Endothelial cell of umbilical vein (primary cell): ENCODE results near the gene KCNJ12. TPM values are rescaled to one million over a fixed set of nuclear protein-coding genes. Genes with fewer than 3 reads are reported as not detected.
"Not testable (repeated sequence)": the region's sequence is repeated elsewhere in the genome, so short reads cannot be mapped to it uniquely, and the experiment has no call there.

Experiments
- Bru-seq: library from RNA; stranded (reverse); fragments of 400-500 nt; gene quantifications from one replicate; lab custom pipeline; 2021; lab: Mats Ljungman, UMichigan
- BruChase-seq, 2 experiments: library from RNA; stranded (reverse); fragments of 400-500 nt; gene quantifications; one replicate each; lab custom pipeline; 2021; lab: Mats Ljungman, UMichigan
- BruUV-seq: library from RNA; stranded (reverse); fragments of 400-500 nt; replicated peaks from 2 replicates; lab custom pipeline; 2021; lab: Mats Ljungman, UMichigan
- CTCF ChIA-PET: fragments of 300-600, 350-600 bp; sonication (Branson Sonifier 250); formaldehyde crosslinking; loops from one replicate; lab custom pipeline; 2021; ENCODE audit warnings: antibody characterized with exemption, inconsistent platforms; lab: Charles Lee
- POLR2A ChIA-PET: fragments of 300-600, 350-600 bp; sonication (Branson Sonifier 250); formaldehyde crosslinking; loops from one replicate; lab custom pipeline; 2021; ENCODE audit warnings: antibody characterized with exemption, inconsistent platforms; lab: Charles Lee
- DNase-seq: peaks from one replicate; pipeline ENCODE4 v3.0.0-alpha.2; 2011; ENCODE audit warnings: low read depth, low spot score
- FAIRE-seq: peaks from 2 replicates; lab custom pipeline; 2011; peaks lifted over from hg19 to GRCh38; lab: Jason Lieb, UNC
- H2AFZ ChIP-seq: 2 replicates; pipeline ENCODE4 v1.6.0; 2012; ENCODE audit warnings: low read depth, low read length, control low read depth, inconsistent platforms
- H3K27ac ChIP-seq: 2 replicates; pipeline ENCODE4 v1.5.1; 2011; ENCODE audit warnings: low read depth, mild to moderate bottlenecking, control low read depth, low read length, moderate library complexity; ENCODE audit not compliant: insufficient read depth
- H3K27me3 ChIP-seq, 2 experiments: 2 replicates each; pipeline versions ENCODE4 v1.6.0 to v1.6.1; 2011; ENCODE audit warnings: low read length in 2 of 2, mixed read lengths in 1 of 2; ENCODE audit not compliant: control insufficient read depth in 2 of 2, insufficient read depth in 2 of 2
- H3K36me3 ChIP-seq, 2 experiments: 2 replicates in 1 of 2; 3 replicates in 1 of 2; pipeline ENCODE4 v1.5.1; 2011; ENCODE audit warnings: low read length in 2 of 2, mild to moderate bottlenecking in 1 of 2, moderate library complexity in 1 of 2; ENCODE audit not compliant: control insufficient read depth in 2 of 2, insufficient read depth in 2 of 2; ENCODE audit errors: extremely low read depth in 1 of 2
- H3K4me1 ChIP-seq: 3 replicates; pipeline ENCODE4 v1.5.1; 2011; ENCODE audit warnings: mild to moderate bottlenecking, low read length; ENCODE audit not compliant: control insufficient read depth, insufficient read depth; ENCODE audit errors: extremely low read depth
- H3K4me2 ChIP-seq: 2 replicates; pipeline ENCODE4 v1.6.1; 2011; ENCODE audit warnings: low read length, control low read depth, mixed read lengths; ENCODE audit not compliant: insufficient read depth
- H3K4me3 ChIP-seq, 3 experiments: fragments of 200-600 bp in 1 of 3; sonication (generic), shearing (Covaris generic) in 1 of 3; replicated peaks in 1 of 3; 2 replicates each; pipeline ENCODE4 v1.5.1; 2011 to 2016; ENCODE audit warnings: control low read depth in 3 of 3, low read length in 3 of 3, mild to moderate bottlenecking in 2 of 3, inconsistent platforms in 1 of 3, low read depth in 1 of 3, moderate library complexity in 1 of 3; ENCODE audit not compliant: insufficient read depth in 1 of 3
- H3K79me2 ChIP-seq: 2 replicates; pipeline ENCODE4 v1.6.0; 2012; ENCODE audit warnings: low read length, inconsistent platforms; ENCODE audit not compliant: control insufficient read depth, insufficient read depth
- H3K9ac ChIP-seq: replicated peaks from 2 replicates; pipeline ENCODE3; 2011; ENCODE audit warnings: low read length, control low read depth; ENCODE audit not compliant: insufficient read depth; ENCODE audit errors: extremely low read depth
- H3K9me1 ChIP-seq: replicated peaks from 3 replicates; pipeline ENCODE4 v1.6.0; 2011; ENCODE audit warnings: mild to moderate bottlenecking, low read length; ENCODE audit not compliant: control insufficient read depth, insufficient read depth; ENCODE audit errors: extremely low read depth
- H3K9me3 ChIP-seq: replicated peaks from 2 replicates; pipeline ENCODE4 v1.5.1; 2012; ENCODE audit warnings: low read length, inconsistent platforms; ENCODE audit not compliant: control insufficient read depth, insufficient read depth
- H4K20me1 ChIP-seq: replicated peaks from 2 replicates; pipeline ENCODE3; 2011; ENCODE audit warnings: mild to moderate bottlenecking, low read length; ENCODE audit not compliant: control insufficient read depth, insufficient read depth; ENCODE audit errors: extremely low read depth
- FOS ChIP-seq: IDR thresholded peaks from 2 replicates; pipeline ENCODE4 v1.6.1; 2011; ENCODE audit warnings: mild to moderate bottlenecking, low read length, moderate library complexity, borderline replicate concordance; ENCODE audit not compliant: insufficient read depth
- GATA2 ChIP-seq: IDR thresholded peaks from 2 replicates; pipeline ENCODE4 v1.7.0; 2011; ENCODE audit warnings: low read depth, mild to moderate bottlenecking, moderate library complexity, mixed read lengths, low read length; ENCODE audit not compliant: insufficient read length, insufficient read depth
- JUN ChIP-seq: IDR thresholded peaks from 2 replicates; pipeline ENCODE4 v1.6.1; 2011; ENCODE audit warnings: borderline replicate concordance, low read depth; ENCODE audit not compliant: insufficient read length, insufficient read depth
- MYC ChIP-seq: IDR thresholded peaks from one replicate; pipeline ENCODE4 v1.6.1; 2011; ENCODE audit warnings: mild to moderate bottlenecking, low read depth, low read length
- POLR2A ChIP-seq: IDR thresholded peaks from 2 replicates; pipeline ENCODE4 v1.6.1; 2012; ENCODE audit warnings: low read depth, mild to moderate bottlenecking, control low read depth, low read length
- dilution Hi-C: fragments of 300-500 bp; cut with MboI; formaldehyde crosslinking; loops from one replicate; pipeline ENCODE4 v1.15.0; 2019; ENCODE audit warnings: low sequenced_read_pairs; ENCODE audit not compliant: extremely low pct_ligation_motif_present
- intact Hi-C: fragments of 100-400 bp; cut with micrococcal nuclease; formaldehyde crosslinking; loops from one replicate; pipeline ENCODE4 v1.10.0; 2022
- long read RNA-seq: library from polyadenylated mRNA; stranded (forward); transcript quantifications from one replicate; pipeline ENCODE4 v2.0.0, GENCODE V29; 2021
- polyA minus RNA-seq, 3 experiments: library from RNA; depleted of rRNA, polyadenylated mRNA; stranded (reverse); fragments of >200 nt; gene quantifications; 1 replicate in 1 of 3; 2 replicates in 2 of 3; pipeline ENCODE4 v1.2.3, GENCODE V29; 2011
- polyA plus RNA-seq, 4 experiments: library from polyadenylated mRNA; depleted of rRNA in 3 of 4; stranded (reverse) in 3 of 4; unstranded in 1 of 4; fragments of >200 nt; gene quantifications; 2 replicates each; pipeline versions ENCODE4 v1.2.1 to v1.2.3, GENCODE V29; 2011 to 2012; ENCODE audit warnings: missing spikeins in 1 of 4
- total RNA-seq: library from RNA; stranded (reverse); gene quantifications from 2 replicates; pipeline ENCODE4 v1.2.3, GENCODE V29; 2021

Gene KCNJ12
- total RNA-seq (0.44 and 0.51 TPM in 2 replicates), polyA plus RNA-seq (0.19 and 0.21 TPM in 2 replicates), polyA minus RNA-seq (0.38 and 0.41 TPM in 2 replicates), Bru-seq, nascent RNA (percentile 14 among the genes with signal in this experiment), BruChase-seq, experiment 1, labeled RNA remaining after a 6-hour chase (percentile 5 among the genes with signal in this experiment), BruChase-seq, experiment 2, labeled RNA remaining after a 2-hour chase (percentile 13 among the genes with signal in this experiment)
- 0.09 and 0.11 TPM in 2 replicates for polyA plus RNA-seq (2011; cell fraction: cytosol; rRNA removed)
- 0.10 and 0.14 TPM in 2 replicates for polyA plus RNA-seq (2011; cell fraction: nucleus; rRNA removed)
- polyA plus RNA-seq (2012) = 1.6 and 3.1 TPM in 2 replicates
- polyA minus RNA-seq (2011; cell fraction: cytosol; rRNA and poly(A)+ RNA removed) = 4.8 TPM
- polyA minus RNA-seq (2011; cell fraction: nucleus; rRNA and poly(A)+ RNA removed) = 0.10 and 0.29 TPM in 2 replicates
- long read RNA-seq = 0 reads

DNA sequence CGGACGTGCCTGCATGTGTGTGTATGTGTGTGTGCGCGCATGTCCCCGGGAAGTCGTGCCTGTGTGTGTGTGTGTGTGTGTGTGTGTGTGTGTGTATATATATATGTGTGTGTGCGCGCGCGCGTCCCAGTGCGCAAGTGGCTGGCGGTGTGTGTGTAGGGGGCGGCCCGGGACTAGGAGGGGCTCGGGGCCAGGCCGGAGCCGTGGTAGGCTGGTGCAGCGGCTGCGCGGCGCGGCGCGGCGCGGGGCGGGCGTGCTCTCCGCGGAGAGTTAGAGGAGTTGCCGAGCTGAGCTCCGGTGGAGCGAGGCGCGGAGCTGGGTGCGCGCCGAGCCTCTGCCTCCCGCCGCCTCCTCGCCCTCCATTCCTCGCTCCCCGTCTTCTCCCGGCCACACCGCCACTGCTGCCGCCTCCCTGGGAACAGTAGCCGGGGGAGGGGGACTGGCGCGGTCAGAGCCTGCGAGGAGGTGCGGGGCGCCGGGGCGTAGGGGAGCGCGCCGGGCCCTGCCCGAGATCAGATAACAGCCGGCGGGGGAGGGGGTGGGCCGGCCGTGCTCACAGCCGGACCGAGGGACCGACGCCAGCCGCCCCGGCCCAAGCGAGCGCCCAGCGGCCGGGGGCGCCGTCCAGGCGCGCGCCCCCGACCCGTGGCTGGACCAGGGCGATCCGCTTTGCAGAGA, at the start of gene KCNJ12:
KCNJ12 (plus strand) TSS at position 277 of the 678 bp plus-strand sequence. CDS start 38,986 bp downstream, outside the sequence.
- DNase-seq (no peak), FAIRE-seq (no peak)
- no TSS peak for BruUV-seq
- Histone ChIP-seq H3K36me3 (no peaks in the 10 kb centered on the region), H4K20me1 (no peaks in the 10 kb centered on the region), H2AFZ (peak within 1 kb of the TSS; percentile 69), H3K9me1 (no peaks in the 10 kb centered on the region), H3K27ac (no peak within 1 kb of the TSS), H3K27me3 (peaks cover 6% of the 10 kb centered on the region in 2 experiments), H3K79me2 (no peaks in the 10 kb centered on the region), H3K9ac (no peak within 1 kb of the TSS), H3K4me3 (peak within 1 kb of the TSS; percentile 11 to 31 (median 21)), H3K9me3 (no peaks in the 10 kb centered on the region), H3K4me2 (peak within 1 kb of the TSS; percentile 57), H3K4me1 (peaks cover 6% of the 10 kb centered on the region)
- TF ChIP-seq POLR2A = no peak
- no peak for TF ChIP-seq FOS
- TF ChIP-seq MYC = no peak
- no peak for TF ChIP-seq JUN
- TF ChIP-seq GATA2 = peak; percentile 21
- ChIA-PET CTCF (interaction anchor here (1.2 kb wide), 1 partner anchor 23 kb away, joined by 3 read pairs; no protein-coding TSS in a partner anchor), POLR2A (no interaction called here)
- intact Hi-C loops (loop anchor here (2.0 to 5.0 kb wide), 2 partner anchors 95 to 136 kb away; no protein-coding TSS in a partner anchor), dilution Hi-C loops (no loop called here)

DNA sequence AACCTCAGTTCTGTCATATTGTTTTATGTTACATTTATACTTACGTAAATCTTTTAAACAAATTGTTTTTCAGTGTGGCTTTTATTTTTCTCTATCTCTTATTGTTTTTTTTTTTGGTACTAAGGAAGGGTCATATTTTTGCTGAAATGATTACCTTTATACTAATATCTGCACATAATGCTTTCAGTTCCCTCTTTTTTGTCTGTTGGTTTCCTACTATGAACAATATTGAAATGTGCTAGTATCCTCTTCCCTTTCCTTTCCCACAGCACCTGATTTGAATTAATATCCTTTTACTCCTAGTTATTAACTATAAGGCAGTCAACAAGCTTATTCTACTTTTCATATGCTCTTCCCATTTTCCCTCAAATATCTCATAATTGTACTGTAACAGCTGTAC, 48.2 kb upstream of the KCNJ12 start:
- H3K27me3 ChIP-seq = peaks cover 10 to 11% of the 10 kb centered on the region in 2 experiments
- FAIRE-seq, H3K4me1 ChIP-seq, H4K20me1 ChIP-seq, H3K9me1 ChIP-seq, H3K4me2 ChIP-seq, BruUV-seq, H3K9ac ChIP-seq, H3K36me3 ChIP-seq, intact Hi-C loops, dilution Hi-C loops, CTCF ChIA-PET, H3K4me3 ChIP-seq, H3K79me2 ChIP-seq, POLR2A ChIA-PET, H3K27ac ChIP-seq, DNase-seq, H3K9me3 ChIP-seq, H2AFZ ChIP-seq: not testable (repeated sequence)

DNA sequence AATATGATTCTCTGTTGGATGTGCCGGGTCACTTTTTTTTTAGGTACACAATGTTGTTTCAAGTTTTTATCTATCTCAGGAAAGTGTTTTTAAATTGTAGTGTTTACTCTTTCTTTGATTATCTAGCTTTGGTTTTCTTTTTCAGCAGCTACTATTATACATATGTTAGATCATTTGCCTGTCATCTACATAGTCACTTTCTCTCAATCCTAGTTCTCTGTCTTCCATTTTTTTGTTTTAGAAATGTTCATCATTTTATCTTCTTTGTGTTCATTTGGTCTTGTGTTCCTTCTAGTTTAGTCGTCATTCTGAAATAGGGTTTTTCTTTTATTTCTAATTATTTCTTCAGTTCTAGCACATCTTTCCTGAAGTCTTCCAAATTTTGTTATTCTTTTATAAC, 47.4 kb upstream of the KCNJ12 start:
- H3K79me2 ChIP-seq, CTCF ChIA-PET, H3K9me3 ChIP-seq, DNase-seq, BruUV-seq, POLR2A ChIA-PET, H3K4me1 ChIP-seq, dilution Hi-C loops, H3K4me2 ChIP-seq, H4K20me1 ChIP-seq, FAIRE-seq, H3K9me1 ChIP-seq, H3K27ac ChIP-seq, H3K9ac ChIP-seq, H3K36me3 ChIP-seq, intact Hi-C loops, H3K4me3 ChIP-seq, H2AFZ ChIP-seq, H3K27me3 ChIP-seq: not testable (repeated sequence)
